NCI-H1105 treated with DMSO at 0.1 percent for 48 hours (cell line): ENCODE measurements around the gene GATA2.

Experiments
- DNase-seq: peaks from one replicate; lab custom pipeline; 2025; lab: John Stamatoyannopoulos, UW

Gene GATA2

DNA sequence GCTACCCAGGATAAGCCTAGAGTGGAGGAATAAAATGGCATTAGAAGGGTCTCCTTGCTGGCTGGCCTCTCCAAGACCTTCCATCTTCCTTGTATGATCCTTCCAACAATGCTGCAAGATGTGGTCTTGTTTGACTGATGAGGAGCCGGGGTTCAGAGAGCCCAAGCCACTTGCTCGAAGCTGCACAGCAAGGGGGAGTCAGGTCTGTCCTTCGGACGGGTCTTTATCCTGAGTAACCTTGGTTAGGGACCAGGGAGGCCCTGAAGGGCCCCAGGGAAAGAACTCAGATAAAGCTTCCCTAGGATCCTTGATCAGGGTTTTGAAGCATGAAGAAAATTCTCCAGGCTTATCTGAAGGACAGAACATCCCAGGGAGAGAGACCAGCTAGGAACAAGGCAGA is 19.3 kb downstream of the GATA2 start:
- no peak for DNase-seq

DNA sequence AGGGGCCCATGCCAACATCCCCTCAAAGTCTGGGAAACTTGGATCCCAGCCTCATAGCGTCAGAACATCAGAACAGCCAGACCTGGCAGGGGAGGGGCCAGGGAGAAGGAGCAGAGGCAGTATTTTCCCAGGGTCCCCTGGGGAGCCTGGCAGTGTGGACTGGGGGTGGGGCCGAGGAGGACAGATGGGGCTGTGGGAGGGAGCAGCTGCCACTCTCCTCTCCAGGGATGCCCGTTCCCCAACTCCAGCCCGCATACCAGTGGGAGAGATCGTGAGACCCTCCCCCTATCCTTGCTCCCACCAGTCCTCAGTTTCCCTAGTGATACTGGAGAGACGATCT is 19.9 kb downstream of the GATA2 start:
- DNase-seq, result no peak

DNA sequence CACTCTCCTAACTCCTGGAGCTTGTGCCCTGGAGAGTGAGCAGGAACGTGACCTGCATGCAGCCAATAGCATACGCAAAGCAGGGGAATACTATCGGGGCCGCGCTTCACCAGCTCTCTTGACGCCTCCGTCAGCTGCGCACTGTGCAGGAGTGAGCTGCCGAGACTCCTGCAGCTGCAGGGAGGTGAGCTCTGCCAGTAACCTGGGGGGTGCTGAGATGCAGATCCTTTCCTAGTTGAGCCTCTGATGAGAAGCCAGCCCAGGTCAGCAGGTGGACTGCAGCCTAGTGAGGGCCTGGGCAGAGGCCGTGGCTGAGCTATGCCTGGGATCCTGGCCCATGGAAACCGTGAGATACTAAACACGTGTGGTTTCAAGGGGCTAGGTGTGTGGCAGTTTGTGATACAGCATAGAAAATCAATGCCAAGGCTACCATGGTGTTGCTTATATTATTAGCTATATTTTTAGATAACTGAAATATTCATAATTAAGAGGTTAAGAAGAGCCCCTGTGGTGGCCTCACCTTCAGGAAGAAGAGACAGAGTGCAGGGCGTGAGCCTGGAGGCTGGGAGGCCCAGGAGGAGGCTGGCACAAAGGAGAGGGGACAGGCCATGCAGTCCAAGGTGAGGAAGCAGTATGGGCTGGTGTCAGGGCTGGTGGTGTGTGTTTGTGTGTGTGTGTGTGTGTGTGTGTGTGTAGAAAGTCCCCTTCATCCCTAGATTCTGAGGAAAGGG is 20.4 kb downstream of the GATA2 start:
- DNase-seq, result no peak

DNA sequence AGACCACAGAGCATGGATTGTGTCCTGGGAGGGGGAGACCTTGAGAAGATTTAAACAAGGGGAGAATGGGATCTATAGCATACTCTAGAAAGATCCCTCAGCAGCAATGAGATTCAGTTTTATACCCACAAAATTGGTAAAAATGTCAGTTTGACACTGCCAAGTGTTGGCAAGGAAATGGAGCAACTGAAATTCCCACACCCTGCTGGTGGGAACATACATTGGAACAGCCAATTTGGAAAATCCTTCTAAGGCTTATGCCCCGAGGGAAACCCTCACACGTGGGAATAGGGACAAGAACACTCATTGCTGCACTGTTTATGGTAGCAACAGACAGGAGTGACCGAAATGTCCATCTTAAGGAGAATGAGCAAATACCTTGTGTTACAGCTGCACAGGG is 21.3 kb downstream of the GATA2 start:
- no peak for DNase-seq

DNA sequence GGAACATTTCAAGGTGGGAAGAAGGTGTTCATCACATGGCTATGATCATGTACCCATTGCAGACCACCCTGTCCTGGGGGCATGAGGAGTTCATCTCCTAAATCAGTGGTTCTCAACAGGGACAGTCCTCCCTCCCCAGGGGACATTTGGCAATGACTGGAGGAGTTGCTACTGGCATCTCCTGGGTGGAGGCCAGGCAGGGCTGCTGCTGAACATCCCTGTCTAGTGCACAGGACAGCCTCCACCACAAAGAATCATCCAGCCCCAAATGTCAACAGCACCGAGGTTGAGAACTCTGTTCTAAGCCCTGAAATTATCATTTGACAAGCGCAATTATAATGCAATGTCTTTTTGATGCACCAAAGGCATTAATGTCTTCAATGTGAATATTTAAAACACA is 21.9 kb downstream of the GATA2 start:
- no peak for DNase-seq

DNA sequence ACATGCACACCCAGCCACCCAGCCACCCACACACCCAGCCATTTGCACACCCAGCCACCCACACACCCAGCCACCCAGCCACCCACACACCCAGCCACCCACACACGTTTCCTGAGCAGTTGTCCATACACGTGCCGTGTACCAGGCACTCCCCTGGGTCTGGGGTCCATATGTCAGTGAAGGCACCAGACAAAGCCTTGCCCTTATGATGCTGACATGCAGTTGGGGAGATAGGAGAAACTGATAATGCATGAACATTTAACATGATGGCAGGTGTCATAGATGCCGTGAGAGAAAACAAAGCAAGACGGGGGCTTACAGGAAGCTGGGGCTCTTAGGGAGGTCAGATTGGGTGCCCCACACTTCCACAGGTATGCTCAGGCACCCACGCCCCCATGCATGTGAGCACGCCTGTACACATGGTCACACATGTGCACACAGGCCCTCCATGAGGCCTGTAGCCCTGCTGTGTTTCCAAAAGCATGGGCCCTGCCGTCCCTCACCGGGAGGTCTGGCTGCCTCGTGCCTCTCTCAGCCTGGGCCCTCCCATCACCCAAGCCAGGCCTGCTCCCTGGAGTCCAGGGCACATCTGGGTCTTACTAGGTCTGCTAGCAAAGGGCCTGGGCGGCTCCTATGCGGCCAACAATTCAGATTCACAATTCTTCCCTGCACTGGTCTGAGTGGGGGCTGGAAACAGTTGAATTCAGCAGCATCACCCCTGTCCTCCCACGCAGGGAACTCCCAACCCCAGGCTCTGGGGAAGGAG is 22.7 kb downstream of the GATA2 start:
- DNase-seq, result no peak

DNA sequence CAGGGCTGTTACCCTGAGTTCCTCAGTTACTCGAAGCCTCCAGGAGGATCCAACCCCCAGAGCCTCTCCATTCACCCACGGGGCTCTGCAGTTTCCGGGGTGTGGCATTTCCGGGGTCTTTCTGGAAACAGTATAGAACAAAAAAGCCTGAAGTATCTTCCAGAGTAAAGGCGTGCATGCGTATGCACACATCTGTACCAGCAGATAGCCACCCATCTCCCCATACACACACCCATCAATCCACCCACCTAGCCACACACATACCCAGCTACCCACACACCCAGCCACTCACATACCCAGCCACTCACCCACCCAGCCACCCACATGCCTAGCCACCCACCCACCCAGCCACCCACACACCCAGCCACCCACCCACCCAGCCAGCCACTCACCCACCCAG is 23.4 kb downstream of the GATA2 start:
- DNase-seq, result no peak

DNA sequence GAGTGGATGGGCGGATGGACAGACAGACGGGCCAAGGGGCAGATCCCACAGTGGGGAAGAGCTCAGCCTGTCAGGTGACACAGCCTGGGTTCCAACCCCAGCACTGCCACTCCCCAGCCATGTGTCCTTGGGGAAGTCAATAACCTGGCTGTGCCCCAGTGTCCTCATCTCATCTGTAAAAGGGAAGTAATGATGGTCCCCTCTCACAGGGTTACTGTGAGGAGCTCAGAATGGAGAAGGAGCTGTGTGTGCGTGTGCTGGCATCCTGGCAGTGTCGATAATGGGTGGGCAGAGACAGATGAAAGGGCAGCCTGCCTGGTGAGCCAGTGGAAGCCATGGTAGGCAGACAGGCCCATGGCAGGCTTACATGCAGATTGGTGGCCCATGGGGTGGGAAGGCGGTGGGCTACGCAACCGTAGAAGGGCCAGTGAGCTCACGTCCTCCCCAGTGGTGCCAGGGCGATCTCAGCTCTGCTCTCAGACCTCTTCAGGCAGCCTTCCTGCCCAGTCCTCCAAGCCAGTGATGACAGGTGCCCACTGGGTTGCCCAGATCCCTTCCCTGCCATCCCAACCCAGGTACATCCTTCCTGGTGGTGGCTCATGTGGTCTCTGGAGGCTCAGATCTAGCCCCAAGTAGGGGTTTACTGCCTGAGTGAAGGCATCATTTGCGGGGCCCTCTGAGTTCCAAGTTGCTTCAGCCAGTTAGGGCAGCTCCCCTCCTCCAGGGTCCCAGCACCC is 24.0 kb downstream of the GATA2 start:
- DNase-seq, result no peak

DNA sequence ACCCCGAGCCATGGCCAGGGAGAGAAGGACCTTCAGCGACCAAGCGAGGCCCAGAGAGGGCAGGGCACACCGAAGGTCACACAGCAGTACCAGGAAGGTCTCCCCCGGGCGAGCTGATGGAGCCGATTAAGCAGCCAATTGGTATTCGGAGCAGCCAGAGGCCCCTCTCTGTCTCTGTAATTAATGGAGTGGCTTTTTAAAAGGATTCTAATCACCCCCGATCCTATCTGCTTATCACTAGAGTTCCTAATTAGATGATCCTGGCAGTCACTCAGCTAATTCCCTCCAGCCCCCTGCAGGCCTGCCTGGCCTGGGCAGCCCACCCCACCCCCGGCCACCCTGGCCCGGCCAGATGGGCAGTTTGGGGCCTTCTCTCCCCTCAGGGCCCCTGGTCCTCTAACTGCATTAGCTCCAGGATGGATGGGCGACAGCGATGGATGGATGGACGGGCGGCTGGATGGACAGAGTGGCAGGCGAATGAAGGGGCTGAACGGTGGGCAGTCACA is 24.7 kb downstream of the GATA2 start:
- DNase-seq, result no peak

DNA sequence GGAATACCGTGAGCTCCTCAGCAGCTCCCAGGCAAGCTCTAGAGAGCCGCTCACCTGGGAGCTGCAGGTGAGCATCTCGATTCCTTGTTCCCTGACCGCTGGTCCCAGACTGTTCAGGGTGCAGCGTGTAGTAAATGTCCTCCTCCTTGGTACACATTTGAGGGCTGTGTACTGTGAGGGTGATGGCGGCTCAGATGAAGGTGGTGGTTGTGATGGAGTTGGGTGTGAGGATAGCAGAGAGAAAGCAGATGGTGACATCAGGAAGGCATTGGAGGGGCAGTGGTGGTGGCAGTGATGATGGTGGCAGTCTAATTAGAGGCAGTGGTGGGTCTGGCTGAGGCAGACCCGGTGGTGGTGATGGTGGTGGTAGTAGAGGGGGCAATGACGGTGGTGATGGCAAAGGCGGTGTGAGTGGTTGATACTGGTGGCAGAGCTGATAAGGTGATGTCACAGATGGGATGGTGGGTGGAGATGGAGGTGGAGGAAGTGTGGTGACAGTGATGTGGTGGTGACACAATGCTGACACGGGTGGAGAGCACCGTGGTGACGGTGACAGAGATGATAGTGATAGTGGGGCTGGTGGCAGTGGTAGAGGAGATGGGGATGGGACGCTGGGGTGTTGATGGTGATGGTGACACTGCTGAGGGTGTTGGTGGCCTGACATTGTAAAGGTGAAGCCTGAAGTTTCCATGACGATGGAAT is 26.0 kb downstream of the GATA2 start, which contains the start of gene DNAJB8:
TSS of gene DNAJB8 (minus strand) at position 51 of the 702 bp plus-strand sequence. CDS start 3,645 bp downstream, outside the sequence.
- DNase-seq, result no peak

DNA sequence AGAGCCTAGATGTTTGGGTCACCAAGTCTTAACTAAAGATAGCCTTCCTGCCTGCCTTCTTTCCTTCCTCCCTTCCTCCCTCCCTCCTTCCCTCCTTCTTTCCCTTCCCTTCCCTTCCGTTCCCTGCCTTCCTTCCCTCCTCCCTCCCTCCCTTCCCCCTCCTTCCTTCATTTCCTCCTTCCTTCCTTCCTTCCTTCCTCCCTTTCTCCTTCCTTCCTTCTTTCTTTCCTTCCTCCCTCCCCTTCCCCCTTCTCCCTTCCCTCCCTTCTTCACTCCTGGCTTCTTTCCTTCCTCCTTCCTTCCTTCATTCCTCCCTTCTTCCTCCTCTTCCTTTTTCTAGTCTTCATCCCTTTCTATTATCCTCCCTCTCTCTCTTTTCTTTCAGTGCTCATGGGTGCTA is 28.3 kb downstream of the GATA2 start:
- DNase-seq, result no peak

DNA sequence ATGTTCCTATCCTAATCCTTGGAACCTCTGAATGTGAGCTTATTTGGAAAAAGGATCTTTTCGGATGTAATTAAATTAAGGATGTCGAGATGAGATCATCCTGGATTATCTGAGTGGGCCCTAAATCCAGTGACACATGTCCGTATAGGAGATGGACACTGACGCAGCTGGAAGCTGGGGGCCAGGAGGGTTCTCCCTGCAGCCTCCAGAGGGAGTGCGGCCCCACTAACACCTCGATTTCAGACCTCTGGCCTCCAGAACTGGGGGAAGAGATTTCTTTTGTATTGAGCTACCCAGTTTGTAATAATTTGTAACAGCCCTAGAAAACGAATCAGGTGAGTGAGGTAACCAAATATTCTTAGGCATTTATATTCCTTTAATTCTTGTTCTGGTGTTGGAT is 28.8 kb downstream of the GATA2 start:
- DNase-seq, result no peak

DNA sequence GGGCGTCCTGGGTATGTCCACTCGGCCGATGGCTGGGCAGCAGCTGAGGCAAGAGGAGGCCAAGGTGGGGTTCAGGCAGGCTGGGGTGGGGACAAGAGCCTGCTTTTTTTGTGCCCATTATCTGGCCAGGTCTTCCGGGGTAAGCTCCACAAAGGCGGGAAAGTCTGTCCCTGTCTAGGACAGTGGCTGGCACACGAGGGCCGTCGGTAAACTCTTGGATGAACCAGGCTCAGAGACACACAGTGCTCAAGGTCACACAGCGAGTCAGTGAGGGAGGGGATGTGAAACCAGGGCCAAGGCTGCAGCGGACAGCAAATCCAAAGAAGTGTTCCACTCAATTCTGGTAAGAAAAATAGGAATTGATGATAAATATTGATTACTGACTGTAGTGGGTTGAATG is 29.2 kb downstream of the GATA2 start:
- no peak for DNase-seq

DNA sequence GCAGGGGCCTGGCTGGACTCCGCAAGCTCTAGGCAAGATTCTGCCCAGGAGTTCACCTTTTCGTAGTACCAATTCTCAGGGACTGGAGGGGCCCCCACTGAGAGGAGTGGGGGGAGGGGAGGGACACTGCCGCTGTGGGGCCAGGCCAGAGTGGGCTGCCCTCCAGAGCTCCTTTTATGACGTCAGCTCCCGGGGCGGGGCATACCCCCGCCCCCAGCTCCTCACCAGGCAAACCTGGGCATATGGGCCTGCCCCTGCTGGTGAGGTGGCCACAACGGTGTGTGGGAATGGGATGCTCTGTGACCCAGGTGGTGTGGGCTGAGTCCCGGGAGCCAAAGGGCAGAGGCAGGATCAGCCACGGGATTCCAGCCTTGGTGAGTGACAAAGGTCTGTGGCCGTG is 29.6 kb downstream of the GATA2 start:
- DNase-seq, result no peak

DNA sequence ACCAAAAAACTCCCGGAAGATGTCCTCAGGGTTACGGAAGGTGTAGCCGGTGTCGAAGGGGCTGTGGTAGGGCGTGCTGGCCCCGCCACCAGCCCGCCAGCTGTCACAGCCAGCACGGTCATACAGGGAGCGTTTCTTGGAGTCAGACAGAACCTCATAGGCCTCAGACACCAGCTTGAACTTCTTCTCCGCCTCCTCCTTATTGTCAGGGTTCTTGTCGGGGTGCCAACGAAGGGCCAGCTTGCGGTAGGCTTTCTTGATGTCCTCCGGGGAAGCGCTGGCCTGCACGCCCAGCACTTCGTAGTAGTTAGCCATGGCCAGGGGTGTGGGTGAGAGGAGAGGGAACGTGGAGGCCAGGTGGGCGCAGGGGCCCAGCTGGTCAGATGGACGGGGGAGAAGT is 30.1 kb downstream of the GATA2 start:
- DNase-seq, result no peak

DNA sequence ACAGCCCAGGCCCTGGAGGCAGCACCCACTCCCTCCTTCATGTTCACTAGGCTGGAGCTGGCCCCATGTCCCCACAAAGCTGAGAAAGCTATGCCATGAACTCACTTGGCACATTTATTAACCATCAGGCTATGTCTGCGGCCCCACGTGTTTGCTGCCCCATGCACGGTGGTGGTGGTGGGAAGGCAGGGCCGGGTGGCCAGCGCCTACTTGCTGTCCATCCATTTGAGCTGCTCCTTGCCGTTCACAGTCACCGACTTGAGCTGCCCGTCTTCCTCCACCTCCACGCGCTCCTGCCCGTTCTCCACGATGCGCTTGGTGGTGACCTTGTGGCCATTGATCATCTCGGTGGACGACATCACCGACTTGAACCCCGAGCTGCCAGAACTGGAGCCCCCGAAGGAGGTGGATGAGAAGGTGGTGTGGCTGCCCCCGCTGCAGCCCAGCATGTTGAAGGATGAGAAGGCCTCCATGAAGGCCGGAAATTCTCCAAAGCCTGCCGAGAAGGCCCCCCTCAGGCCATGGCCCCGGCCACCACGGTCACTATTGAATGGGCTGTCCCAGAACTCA is 30.6 kb downstream of the GATA2 start:
- no peak for DNase-seq

DNA sequence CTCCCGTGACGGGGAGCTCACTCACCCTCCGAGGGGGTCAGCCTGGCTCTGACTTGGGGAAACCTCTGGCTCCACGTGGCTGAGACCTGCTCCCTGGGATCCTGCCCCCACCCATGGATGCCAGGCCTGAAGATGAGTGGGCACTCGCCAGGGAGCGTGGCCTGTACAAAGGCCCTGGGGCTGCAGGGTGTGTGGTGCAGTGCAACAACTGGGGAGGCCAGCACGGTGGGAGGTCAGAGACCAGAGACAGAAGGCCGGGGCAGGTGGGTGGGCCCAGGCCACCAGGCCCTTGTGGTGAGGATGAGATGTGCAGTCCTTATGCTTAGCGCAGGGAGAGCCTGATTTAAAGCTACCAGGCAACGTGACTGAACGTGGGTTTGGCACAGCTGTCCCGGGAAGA is 31.3 kb downstream of the GATA2 start:
- DNase-seq, result no peak

DNA sequence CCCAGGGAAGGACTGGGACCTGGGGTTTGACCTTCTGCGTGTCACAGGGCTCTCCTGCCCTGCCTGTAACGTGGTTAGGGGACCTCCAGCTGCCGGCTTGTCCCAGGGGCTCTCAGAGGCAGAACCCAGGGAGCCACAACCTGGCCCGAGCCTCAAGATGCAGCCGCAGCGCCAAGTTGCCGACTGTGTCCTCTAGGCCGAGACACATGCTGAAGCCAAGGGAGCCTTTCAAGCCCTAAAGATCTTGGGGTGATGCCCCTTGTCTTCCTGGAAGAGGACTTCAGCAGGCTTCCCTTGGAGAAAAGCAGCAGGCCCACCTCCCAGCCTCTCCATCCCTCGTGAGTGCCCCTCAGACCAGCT is 33.6 kb downstream of the GATA2 start:
- DNase-seq, result no peak

DNA sequence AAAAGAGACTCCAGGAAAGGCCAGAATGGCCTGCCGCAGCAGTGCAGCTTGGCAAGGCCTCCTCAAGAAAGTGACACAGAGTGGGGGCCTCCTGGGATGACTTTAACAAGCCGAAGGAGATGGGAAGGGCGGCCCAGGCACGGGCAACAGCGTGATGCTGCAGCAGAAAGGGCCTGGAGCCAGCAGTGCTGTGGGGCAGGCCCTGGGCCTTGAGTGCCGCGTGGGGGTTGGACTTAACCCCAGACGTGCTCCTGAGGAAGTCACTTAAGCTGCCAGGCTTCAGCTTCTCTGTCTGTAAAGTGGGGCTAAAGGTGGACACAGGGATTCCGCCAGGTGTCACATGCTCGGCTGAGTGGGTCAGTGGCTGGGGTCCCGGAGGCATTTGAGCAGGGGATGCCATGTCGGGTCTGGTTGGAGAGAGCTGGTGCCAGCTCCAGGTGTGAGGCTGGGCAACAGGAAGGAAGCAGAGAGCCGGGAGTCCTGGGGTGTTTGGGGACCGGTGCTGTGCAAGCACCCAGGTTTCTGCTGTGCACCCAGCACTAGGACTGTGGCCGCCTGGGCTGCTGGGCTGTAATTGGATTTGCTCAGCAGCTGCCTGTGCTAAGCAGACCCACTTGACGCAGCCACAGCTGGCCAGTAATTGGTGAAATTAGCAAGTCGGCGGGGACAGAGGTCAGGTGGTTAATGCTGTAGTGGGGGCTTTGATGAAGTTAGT is 34.1 kb downstream of the GATA2 start:
- no peak for DNase-seq

DNA sequence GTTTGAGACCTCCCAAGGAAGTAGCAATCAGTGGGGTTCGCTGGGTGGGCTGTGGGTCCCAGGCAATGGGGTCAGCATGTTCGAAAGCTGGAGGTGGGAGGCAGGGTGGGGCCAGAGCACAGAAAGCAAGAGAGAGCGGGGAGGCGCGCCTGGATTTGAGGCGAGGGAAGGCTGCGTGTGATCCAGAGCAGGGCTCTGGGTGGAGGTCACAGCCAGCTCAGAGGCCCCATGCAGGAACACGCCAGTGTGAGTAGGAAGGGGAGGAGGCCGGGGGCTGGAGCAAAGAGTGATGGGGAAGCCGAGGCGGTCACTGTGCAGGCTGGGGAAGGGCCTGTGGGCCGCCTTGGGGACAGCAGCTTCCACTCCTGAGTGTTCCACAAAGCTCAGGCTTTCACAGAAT is 35.1 kb downstream of the GATA2 start:
- no peak for DNase-seq
